Thyroid gland (tissue), 4 donors: ENCODE data around the gene STEEP1. TPM values are rescaled to one million over a fixed set of nuclear protein-coding genes. Genes with fewer than 3 reads are reported as not detected.
"Not testable (repeated sequence)": the region's sequence is repeated elsewhere in the genome, so short reads cannot be mapped to it uniquely, and the experiment has no call there.

Experiments
- DNase-seq, 2 donors: peaks; one replicate each; pipeline ENCODE4 v3.0.0-alpha.2; 2019
- H3K27ac ChIP-seq, 3 donors: fragments of 200-600 bp; sonication (generic); 1 replicate in 2 of 3; 2 replicates in 1 of 3; pipeline ENCODE4 v1.5.1; 2016 to 2019; ENCODE audit warnings: mild to moderate bottlenecking in 1 of 3, moderate library complexity in 1 of 3
- H3K27me3 ChIP-seq: fragments of 200-600 bp; sonication (generic); one replicate; pipeline ENCODE4 v1.5.1; 2019
- H3K36me3 ChIP-seq, 2 donors: fragments of 200-600 bp; sonication (generic); one replicate each; pipeline ENCODE4 v1.5.1; 2016 to 2019
- H3K4me1 ChIP-seq, 2 donors: fragments of 200-600 bp; sonication (generic); one replicate each; pipeline ENCODE4 v1.5.1; 2017 to 2019
- H3K4me3 ChIP-seq, 3 donors: fragments of 200-600 bp; sonication (generic); replicated peaks in 1 of 3; 1 replicate in 2 of 3; 2 replicates in 1 of 3; pipeline ENCODE4 v1.5.1; 2016; ENCODE audit warnings: mild to moderate bottlenecking in 1 of 3
- H3K9me3 ChIP-seq: fragments of 200-600 bp; sonication (generic); one replicate; pipeline ENCODE4 v1.5.1; 2017
- POLR2A ChIP-seq, 2 donors: fragments of 450-650 bp; IDR thresholded peaks; one replicate each; pipeline ENCODE4 v1.6.1; 2017; ENCODE audit warnings: antibody characterized with exemption in 2 of 2, mild to moderate bottlenecking in 2 of 2, moderate library complexity in 1 of 2
- WGBS, 2 donors: methylation state at CpG; one replicate each; pipeline ENCODE4 v1.1.5; 2017; 5-methylcytosine and 5-hydroxymethylcytosine counted together
- intact Hi-C: fragments of 100-400 bp; cut with DNase I; formaldehyde crosslinking; loops from one replicate; pipeline ENCODE4 v1.15.1; 2023
- total RNA-seq, 4 donors: library from RNA; depleted of rRNA; stranded (reverse); fragments of >200 nt; gene quantifications; one replicate each; pipeline ENCODE4 v1.2.3, GENCODE V29; 2016
- TF ChIP-seq, protein P1 (sequence below), 6 experiments: fragments of 200-600 bp in 3 of 6; fragments of 450-650 bp in 3 of 6; sonication (generic) in 3 of 6; IDR thresholded peaks; one replicate each; pipeline ENCODE4 v1.5.1; 2016 to 2019; ENCODE audit warnings: antibody characterized with exemption in 6 of 6, mild to moderate bottlenecking in 2 of 6, inconsistent platforms in 1 of 6, moderate library complexity in 1 of 6

Gene STEEP1
- total RNA-seq, 4 donors from 2014 or later, result 20.6 to 42.0 (median 33.7) TPM

GRCh38 chrX:119497185-119497584, 68.0 kb downstream of the STEEP1 start:
- 83 to 100% methylated on average over 1 of the region's 1 CpG for WGBS, 2 donors
- no peak for TF ChIP-seq POLR2A (IDR thresholded peaks at IDR 0.05)
- TF ChIP-seq, protein P1, sequence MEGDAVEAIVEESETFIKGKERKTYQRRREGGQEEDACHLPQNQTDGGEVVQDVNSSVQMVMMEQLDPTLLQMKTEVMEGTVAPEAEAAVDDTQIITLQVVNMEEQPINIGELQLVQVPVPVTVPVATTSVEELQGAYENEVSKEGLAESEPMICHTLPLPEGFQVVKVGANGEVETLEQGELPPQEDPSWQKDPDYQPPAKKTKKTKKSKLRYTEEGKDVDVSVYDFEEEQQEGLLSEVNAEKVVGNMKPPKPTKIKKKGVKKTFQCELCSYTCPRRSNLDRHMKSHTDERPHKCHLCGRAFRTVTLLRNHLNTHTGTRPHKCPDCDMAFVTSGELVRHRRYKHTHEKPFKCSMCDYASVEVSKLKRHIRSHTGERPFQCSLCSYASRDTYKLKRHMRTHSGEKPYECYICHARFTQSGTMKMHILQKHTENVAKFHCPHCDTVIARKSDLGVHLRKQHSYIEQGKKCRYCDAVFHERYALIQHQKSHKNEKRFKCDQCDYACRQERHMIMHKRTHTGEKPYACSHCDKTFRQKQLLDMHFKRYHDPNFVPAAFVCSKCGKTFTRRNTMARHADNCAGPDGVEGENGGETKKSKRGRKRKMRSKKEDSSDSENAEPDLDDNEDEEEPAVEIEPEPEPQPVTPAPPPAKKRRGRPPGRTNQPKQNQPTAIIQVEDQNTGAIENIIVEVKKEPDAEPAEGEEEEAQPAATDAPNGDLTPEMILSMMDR (IDR thresholded peaks at IDR 0.05), result no peak

GRCh38 chrX:119495734-119496726, 69.2 kb downstream of the STEEP1 start:
- no peak overlapping the region for H3K4me3 ChIP-seq
- peaks cover 8 to 37% of the 10 kb centered on the region in 2 donors for H3K4me1 ChIP-seq
- TF ChIP-seq, protein P1 (IDR thresholded peaks at IDR 0.05), result no peak
- TF ChIP-seq POLR2A (IDR thresholded peaks at IDR 0.05), result no peak
- DNase-seq, result no peak
- intact Hi-C loops, result no loop called here
- H3K36me3 ChIP-seq, result no peaks in the 10 kb centered on the region
- peak overlapping the region; percentile 71 to 85 (median 73) for H3K27ac ChIP-seq
- no peaks in the 10 kb centered on the region for H3K27me3 ChIP-seq
- 77 to 94% methylated on average over 6 to 8 of the region's 10 CpGs for WGBS, 2 donors
- H3K9me3 ChIP-seq, result no peaks in the 10 kb centered on the region

More at GRCh38 chrX:119497185-119497584, 68.0 kb downstream of the STEEP1 start:
- H3K9me3 ChIP-seq, result no peaks in the 10 kb centered on the region
- no peak for DNase-seq
- peaks cover 8 to 44% of the 10 kb centered on the region in 2 donors for H3K4me1 ChIP-seq
- intact Hi-C loops, result no loop called here
- no peaks in the 10 kb centered on the region for H3K27me3 ChIP-seq
- no peaks in the 10 kb centered on the region for H3K36me3 ChIP-seq
- H3K4me3 ChIP-seq, result no peak overlapping the region
- H3K27ac ChIP-seq, result peak overlapping the region in 1 of 3 donors; percentile 85

- peak; percentile 47 to 55 for DNase-seq
- H3K4me3 ChIP-seq, intact Hi-C loops, H3K36me3 ChIP-seq, H3K9me3 ChIP-seq, H3K27me3 ChIP-seq: not testable (repeated sequence)
- WGBS, 2 donors, result 50 to 82% methylated on average over 7 to 8 of the region's 10 CpGs
- peaks cover 8 to 31% of the 10 kb centered on the region in 2 donors for H3K4me1 ChIP-seq
- H3K27ac ChIP-seq, result peak overlapping the region; percentile 73 to 85 (median 82)
Measured at GRCh38 chrX:119493851-119494495, 71.2 kb downstream of the STEEP1 start.

- 34 to 71% methylated on average over 2 of the region's 2 CpGs for WGBS, 2 donors
- H3K4me3 ChIP-seq, result no peak overlapping the region
- H3K27ac ChIP-seq, result peak overlapping the region; percentile 73 to 85 (median 82)
- TF ChIP-seq POLR2A (IDR thresholded peaks at IDR 0.05), result no peak
- intact Hi-C loops, result no loop called here
- no peaks in the 10 kb centered on the region for H3K27me3 ChIP-seq
- DNase-seq, result peak; percentile 66 to 74
- peaks cover 5 to 31% of the 10 kb centered on the region in 2 donors for H3K4me1 ChIP-seq
- H3K9me3 ChIP-seq, result no peaks in the 10 kb centered on the region
- H3K36me3 ChIP-seq, result no peaks in the 10 kb centered on the region
Measured at GRCh38 chrX:119492463-119492862, 72.7 kb downstream of the STEEP1 start.

DNA sequence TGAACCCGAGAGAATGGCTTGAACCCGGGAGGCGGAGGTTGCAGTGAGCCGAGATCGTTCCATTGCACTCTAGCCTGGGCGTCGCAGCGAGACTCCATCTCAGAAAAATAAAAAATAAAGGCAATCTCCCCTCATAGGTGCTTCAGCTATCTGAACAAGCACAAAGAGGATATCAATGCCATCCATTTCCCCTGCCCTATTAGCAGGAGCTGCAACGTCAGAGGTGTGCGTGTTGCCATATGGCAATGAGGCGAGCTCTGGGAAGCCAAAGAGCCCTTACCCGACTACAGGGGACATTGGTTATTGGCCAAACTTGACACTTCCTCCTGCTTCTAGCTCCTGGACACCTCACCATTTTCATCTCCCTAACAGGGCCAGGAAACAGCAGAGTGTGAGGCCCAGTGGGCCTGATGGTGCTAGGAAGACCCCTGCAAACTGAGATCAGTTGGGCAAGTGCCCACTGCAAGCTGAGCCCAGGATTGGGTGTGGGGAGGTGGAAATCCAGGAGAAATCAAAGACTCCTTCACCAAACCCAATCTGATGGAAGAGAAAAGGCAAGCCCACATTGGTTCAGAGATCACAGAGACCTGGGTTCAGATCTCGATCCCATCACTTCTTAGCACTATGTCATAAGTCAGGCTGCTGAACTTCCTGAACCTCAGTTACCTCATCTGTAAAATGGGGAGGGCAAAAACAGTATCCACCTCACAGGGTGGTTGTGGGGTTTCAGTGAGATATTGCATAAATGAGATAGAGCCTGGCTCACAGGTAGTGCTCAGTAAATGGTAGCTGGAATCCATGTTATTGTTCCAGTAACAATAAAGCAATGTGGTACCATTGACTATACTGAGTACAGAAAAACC, 75.8 kb downstream of the STEEP1 start:
- Histone ChIP-seq H3K9me3 (no peaks in the 10 kb centered on the region), H3K27me3 (no peaks in the 10 kb centered on the region), H3K4me3 (no peak overlapping the region), H3K36me3 (no peaks in the 10 kb centered on the region), H3K4me1 (peaks cover 5 to 18% of the 10 kb centered on the region in 2 donors), H3K27ac (no peak overlapping the region)
- 78 to 87% methylated on average over 6 to 12 of the region's 13 CpGs for whole genome bisulfite sequencing, 2 donors
- no peak for DNase-seq
- TF ChIP-seq POLR2A (IDR thresholded peaks at IDR 0.05), result no peak
- TF ChIP-seq, protein P1 (IDR thresholded peaks at IDR 0.05), result no peak
- intact Hi-C loops, result no loop called here
